GM18861 (cell line): ENCODE data around the gene GLIPR1.
"Not testable (repeated sequence)": the region's sequence is repeated elsewhere in the genome, so short reads cannot be mapped to it uniquely, and the experiment has no call there.

Experiments
- ATAC-seq: cut with Tn5 transposase; IDR thresholded peaks from one replicate; pipeline ENCODE4 v1.9.1; 2021; ENCODE audit not compliant: unreplicated experiment

The GLIPR1 gene

DNA sequence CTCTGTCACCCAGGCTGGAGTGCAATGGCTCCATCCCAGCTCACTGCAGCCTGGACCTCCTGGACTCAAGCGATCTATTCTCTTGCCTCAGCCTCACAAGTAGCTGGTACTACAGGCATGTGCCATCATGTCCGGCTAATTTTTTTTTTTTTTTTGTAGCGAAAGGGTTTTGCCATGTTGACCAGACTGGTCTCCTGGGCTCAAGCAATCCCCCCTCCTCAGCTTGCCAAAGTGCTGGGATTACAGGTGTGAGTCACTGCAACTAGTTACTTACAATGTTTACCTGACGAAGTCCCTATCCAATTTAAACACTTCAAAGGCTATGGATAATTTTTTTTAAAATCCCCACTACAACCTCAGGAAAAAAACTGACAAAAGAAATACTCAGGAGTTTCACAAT is 29.1 kb downstream of the GLIPR1 start:
- ATAC-seq = no peak

DNA sequence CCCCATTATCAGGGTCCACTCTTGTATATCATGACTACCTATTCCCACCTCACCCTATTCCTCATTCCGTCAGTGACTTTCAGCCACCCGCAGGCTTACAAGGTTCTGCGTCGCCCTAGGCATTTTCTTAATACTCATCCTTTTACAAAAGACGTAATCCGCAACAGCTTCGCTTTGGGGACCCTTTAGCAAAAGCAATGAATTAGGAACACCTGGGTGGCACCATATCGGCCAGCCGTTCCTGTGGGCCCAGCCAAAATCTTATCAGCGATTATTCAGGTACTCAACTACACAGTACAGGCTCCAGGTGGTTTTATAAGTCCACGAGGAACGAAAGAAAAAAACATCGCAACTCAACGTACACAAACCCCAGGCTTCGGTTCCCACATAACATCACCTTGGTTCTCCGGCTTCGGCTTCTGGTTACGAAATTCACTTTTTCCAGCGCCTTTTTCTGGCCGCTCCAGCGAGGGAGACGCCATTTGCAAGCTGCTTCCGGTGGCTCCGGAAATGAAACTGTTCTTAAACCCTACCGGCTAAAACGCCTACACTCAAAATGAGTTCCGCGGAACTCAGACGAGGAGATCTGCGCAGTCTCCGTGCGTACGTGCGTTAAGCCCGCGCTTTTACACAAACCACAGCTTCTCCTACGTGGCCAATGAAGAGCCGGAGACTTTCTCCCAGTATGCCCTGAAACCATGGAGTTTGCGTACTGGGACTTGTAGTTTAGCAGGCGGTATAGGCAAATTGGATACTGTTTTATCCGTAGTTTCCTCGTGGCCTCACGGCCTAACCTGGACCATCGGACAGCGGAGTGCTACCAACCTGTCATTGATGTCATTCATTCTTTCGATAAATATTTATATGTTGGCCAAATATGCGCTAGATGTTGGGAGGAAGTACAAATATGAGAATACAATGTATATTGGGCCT is 30.8 kb downstream of the GLIPR1 start, which contains the start of gene KRR1:
Gene KRR1 (minus strand): TSS at position 494 of the 933 bp plus-strand sequence. CDS start 12 bp downstream, at position 482.
- ATAC-seq = peak; percentile 96

DNA sequence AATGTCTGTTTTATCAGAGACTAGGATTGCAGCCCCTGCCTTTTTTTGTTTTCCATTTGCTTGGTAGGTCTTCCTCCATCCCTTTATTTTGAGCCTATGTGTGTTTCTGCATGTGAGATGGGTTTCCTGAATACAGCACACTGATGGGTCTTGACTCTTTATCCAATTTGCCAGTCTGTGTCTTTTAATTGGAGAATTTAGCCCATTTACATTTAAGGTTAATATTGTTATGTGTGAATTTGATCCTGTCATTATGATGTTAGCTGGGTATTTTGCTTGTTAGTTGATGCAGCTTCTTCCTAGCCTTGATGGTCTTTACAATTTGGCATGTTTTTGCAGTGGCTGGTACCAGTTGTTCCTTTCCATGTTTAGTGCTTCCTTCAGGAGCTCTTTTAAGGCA is 40.7 kb downstream of the GLIPR1 start:
- ATAC-seq = not testable (repeated sequence)

DNA sequence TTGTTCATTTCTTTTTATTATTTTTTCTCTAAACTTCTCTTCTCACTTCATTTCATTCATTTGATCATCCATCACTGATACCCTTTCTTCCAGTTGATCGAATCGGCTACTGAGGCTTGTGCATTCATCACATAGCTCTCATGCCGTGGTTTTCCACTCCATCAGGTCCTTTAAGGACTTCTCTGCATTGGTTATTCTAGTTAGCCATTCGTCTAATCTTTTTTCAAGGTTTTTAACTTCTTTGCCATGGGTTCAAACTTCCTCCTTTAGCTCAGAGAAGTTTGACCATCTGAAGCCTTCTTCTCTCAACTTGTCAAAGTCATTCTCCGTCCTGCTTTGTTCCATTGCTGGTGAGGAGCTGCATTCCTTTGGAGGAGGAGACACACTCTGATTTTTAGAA is 41.6 kb downstream of the GLIPR1 start:
- not testable (repeated sequence) for ATAC-seq

DNA sequence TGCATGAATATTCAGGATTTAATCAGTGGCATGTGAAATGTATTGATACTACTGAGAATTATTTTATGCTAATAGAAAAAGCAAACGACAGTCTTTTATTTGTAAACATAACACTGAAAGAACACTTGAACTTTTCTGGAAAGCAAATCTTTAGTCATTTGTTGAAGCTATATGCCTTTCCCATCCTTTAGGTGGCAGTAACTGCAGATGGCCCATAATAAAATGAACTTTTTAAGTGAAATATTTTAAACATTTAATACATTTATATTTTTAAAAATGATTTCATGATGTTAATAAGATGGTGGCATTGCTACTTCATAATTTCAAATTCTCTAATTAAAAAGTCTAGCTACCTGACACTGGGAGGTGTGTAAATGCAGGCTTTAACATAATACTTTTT is 44.7 kb downstream of the GLIPR1 start:
- ATAC-seq = no peak

DNA sequence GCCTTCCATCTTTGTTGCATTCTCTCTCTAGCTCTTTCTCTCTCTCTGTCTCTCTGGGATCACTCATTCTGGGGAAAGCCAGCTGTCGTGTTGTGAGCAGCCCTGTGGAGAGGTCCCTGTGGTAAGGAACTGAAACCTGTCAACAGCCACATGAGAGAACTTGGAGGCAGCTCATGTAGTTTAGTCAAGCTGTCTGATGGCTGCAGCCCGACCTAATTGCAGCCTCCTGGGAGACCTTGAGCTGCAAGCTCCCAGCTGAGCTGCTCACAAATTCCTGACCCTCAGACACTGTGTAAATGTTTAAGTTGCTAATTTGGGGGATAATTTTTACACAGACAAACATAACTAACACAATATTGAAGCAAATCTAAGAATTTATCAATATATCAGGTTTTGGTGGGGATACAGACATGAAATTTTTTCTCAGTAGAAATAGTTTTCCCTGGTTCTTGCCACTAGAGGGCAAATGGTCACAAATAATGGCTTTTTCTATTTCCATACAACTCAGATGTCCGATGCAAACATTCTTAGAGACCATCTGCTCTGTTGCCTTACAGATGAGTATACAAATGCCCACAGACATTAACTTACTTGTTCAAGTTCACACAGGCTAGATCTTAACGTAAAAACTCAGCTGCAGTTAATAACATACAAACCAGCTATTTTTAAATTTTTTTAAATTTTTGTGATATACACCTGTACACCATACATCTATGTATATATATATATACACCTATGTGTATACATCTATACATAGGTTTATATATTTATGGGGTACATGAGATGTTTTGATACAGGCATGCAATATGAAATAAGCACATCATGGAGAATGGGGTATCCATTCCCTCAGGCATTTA is 46.3 kb downstream of the GLIPR1 start:
- peak; percentile 92 for ATAC-seq

DNA sequence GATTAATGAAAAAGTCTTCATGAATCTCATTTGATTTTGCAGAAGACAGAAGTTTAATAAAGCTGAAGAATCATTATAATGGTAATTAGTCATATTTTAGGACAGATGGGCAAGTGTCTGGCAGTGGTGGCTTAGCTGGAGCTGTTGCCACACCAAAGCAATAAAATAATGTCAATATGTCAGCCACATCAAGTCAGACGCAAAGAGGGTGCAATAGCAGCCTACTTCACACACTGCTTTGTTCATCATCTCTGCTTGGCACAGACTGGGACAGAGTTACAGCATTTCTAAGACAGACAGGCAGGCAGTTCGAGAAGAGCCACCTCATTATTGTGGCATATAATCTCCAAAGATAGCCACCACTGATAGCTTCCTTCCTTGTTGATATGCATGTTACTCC is 47.7 kb downstream of the GLIPR1 start:
- no peak for ATAC-seq

DNA sequence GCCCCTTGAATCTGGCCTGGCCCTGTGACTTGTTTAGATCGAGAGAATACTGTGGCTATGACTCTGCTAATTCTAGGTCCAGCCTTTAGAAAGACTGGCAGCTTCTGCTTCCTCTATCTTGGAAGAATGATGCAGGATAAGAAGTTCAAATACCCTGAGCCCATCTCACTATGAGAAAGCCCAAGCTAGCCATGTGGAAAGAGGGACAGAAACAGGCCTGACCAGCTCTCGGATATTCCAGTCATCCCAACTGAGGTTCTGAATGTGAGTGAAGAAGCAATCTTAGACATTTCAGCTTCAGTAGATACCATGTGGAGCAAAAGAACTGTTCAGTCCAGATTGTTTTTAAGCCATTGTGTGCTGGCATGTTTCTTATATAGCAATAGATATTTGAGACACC is 48.1 kb downstream of the GLIPR1 start:
- no peak for ATAC-seq

- no peak for ATAC-seq
Observed at GRCh38 chr12:75529316-75529715, 48.8 kb downstream of the GLIPR1 start.

DNA sequence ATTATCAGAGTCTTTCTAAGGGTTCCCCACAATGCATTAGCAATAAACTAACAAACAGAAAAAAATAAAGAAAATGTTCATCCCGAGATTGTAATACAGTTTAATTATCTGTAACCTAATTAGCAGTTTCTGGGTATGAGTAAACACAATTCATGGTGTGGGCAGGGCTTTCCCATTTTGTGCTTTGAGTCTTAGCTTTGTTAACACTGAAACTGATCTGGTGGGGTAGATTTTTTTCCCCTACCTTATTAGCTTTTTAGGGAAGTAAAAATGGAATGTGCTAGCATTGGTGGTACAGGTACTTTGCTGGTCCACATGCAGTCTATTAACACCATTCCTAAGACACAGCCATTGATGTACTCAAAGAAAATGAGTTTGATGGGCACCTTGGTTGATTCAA is 49.3 kb downstream of the GLIPR1 start:
- no peak for ATAC-seq

- ATAC-seq = no peak
Observed at GRCh38 chr12:75533239-75533638, 52.7 kb downstream of the GLIPR1 start.

- no peak for ATAC-seq
Observed at GRCh38 chr12:75539889-75540288, 59.3 kb downstream of the GLIPR1 start.

DNA sequence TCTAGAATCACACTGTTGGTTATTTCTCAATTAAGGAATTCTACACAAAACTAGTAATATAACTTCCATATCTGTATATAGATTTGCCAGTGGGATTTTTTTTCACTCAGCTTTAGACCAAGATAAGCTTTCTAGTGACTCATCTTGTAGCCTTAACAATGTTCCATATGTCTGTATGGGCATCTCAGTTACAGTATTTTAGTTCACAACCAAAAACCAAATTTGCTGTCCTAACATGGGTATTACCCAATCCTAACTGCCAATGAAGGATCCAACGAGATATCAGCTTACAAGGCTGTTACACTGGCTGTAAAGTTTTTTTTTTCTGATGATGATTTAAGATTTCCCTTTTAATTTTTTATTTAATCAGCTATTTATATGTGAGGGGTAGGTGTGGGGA is 62.4 kb downstream of the GLIPR1 start:
- ATAC-seq = no peak

GRCh38 chr12:75543529-75543928 is 63.0 kb downstream of the GLIPR1 start:
- no peak for ATAC-seq

DNA sequence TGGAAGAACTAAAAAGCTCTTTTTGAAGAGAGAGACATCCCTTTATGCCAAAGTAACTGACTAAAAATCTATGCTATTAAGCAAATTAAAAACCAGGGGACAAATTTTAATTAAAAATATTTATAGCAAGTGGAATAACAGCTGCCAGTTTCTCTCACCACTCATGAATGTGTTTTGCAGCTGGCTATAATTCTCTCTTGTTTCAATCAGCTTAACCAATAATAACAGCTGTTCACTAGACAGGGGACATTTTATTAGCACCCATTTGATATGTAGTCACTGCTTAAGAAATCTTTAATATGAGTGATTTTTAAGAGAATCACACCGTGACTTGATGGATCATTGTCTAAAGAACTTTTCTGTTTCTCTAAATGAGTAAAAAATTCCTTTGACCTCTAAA is 65.1 kb downstream of the GLIPR1 start:
- ATAC-seq = no peak

DNA sequence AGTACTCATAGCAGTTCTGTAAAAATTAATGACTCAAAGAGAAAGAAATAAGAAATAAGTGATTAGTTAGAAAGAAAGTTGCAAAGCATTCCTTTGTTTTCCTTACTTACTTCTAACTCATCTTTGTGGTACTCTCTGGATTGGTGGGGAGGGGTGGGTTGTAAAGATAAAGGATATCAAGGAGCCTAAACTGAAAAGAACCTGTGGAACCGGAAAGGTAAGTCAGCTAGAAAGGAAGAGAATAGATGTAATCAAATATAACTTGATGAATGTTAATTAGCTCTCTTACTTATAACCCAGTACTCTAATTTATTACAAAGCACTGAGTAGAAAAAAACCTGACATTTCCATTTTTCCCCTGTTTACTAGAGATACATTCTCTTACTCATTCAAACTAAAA is 68.3 kb downstream of the GLIPR1 start:
- no peak for ATAC-seq

DNA sequence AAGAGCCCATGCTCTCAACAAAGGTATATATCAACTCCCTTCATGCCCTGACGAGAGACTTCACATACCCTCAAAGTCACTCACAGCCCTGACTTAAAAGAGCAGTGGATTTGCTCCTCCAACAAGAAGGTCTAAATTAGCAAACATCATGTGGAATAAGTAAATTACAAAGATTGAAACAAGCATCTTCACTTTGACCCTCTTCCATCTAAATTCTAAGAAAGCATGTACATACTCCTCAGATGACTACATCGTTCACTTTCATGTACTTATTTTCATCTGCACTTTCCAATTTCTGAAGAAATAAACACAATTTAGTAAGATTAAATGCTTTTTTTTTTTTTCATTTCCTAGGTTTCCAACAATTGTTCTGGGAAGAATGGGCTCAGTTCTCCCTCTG is 69.4 kb downstream of the GLIPR1 start:
- no peak for ATAC-seq

DNA sequence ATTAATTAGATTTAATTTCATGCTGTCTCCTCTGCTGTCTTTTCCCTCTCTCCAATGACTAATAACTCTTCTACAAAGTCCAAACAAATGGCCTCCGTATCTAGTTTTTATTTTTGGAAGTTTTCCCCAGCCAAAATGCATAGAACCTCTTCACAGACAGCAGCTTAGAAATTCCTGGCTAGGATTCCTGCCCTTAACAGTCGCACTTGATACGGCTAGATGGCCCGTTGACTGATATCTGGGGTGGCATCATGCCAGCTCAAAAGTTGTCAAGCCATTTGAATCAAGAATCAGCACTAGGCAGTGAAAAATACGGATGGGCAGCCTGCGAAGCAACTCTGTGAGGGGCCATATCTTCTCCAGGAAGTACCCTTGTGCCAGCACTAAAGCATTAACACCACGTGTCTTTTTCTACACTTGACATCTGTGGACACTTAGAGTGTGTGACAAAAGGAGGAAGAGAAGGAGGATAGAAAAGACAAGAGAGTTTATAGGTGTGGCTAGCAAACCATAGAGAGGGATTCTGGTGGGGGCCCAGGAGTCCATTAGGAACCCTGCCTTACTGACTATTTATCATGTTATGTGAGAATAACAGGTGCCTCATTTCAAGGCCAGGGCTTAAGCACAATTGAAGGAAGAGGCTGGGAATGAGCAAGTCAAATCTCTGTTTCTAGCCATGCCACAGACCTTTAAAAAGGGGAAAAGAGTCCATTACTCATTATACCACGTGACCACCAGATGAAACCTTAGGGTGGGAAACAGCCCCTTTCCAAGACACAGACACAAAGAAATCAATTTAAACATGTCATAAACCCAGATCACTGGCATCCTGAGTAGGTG is 70.1 kb downstream of the GLIPR1 start:
- no peak for ATAC-seq

DNA sequence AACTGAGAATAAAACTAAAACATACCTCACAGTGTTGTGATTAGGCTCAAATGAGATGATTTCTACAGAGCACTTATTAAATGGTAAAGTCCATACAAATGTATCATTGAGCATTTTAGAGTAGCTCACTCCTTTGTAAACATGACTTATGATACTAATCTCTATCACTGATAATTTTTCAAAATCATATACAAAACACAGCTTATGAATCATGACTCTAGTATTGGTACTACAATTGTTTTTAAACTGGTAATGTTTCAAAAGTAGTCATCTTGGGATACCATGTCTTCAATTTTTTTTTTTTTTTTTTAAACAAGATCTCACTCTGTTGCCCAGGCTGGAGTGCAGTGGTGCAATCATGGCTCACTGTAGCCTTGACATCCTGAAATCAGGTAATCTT is 70.9 kb downstream of the GLIPR1 start:
- no peak for ATAC-seq

- no peak for ATAC-seq
Observed at GRCh38 chr12:75553398-75553797, 72.8 kb downstream of the GLIPR1 start.
